GM19467 (cell line): Measurements from ENCODE around the gene UBE2I.

ENCODE experiments used
- ATAC-seq: cut with Tn5 transposase; IDR thresholded peaks from one replicate; pipeline ENCODE4 v1.9.1; 2021; ENCODE audit warnings: mild to moderate bottlenecking, moderate library complexity; ENCODE audit not compliant: unreplicated experiment

Gene UBE2I

GRCh38 chr16:1312467-1312816 is 3.0 kb downstream of the UBE2I start:
- ATAC-seq: no peak

DNA sequence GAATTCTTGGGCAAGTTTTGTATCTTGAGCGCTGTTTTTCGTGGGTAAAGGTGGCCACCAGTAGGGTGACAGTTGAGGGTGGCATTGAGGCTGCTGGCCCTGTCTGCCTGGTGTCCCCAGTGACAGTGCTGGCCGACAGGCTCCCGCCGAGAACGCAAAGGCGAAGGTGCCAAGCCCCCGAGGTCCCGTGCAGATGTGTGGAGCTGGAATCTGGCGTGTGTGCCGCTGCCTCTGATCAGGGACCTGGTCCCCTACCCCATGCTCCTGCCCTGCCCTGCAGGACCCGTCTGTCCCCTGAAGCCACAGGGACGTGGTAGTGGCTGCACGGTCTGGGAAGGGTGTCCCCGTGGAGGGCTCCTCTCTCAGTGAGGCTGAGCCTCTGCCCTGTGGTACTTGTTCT is 3.5 kb downstream of the UBE2I start:
- ATAC-seq: no peak

GRCh38 chr16:1313721-1314369 is 4.4 kb downstream of the UBE2I start:
- ATAC-seq: no peak

DNA sequence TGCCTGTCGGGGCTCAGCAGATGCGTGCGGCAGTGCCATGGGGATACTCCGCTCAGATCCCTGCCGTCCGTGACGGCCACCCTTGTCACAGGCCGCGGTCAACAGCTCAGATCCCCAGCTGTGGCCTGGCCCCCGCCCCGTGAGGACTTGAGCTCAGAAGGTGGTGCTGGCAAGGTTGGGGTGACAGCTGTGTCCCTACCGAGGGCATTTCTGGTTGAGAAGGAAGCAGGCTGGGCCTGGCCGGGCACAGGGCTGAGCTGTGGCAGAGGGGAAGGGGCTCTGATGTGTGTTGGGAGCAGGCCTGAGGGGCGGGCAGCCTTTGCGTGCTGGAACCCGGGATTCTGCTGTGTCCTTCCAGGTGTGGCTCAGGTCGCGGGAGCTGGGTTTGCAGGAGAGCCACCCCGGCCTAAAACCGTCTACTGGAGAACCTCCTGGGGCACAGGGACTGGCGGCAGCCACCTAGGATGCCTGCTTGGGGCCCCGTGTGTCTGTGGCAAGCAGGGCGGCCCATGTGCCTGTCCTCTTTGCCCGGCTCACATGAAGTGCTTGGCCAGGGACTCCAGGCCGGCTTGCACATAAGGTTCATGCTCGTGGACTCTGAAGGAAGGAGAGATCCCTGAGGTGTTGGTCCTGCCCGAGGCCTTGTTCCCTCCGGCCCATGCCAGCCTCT is 5.1 kb downstream of the UBE2I start:
- no peak for ATAC-seq

DNA sequence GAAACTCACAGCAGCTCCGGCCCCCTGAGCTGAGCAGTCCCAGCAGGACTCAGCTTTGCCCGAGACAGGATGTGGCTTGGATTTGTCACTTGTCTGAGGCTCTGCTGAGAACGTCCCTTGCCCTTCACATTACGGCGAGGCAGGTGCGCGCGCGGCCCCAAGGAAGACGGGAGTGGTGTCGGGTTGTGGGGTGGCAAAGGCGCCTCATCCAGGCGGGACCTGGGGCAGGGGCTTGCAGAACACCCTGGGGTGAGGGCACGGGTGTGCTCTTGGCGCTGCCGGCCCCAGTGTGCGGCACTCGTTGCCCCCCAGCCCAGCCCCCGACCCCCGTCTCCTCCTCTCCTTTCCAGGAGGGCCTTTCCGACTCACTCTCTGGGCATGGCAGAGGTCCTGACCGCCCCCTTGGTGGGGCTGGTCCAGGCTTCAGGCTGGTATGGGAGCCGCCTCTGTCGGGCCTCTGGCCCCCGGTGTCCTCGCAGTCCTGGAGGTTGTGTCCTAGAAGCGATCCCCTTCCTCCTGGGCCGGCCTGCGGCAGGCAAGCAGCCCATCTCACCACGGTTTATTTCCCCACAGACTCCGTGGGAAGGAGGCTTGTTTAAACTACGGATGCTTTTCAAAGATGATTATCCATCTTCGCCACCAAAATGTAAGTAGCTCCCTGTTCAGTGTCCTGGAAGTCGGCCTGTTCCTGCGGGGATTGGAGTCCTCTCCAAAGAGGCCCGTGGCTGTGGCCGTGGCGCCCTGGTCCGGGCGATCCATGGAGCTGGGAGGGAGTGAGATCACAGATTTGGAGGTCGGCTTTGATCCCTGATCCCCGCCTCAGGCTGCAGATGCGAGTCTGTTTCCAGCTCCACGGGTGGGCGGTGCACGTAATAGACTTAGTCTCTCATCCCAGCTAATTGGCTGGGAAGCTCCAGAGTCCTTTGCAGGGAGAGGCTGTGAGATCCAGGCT is 5.9 kb downstream of the UBE2I start:
- no peak for ATAC-seq

DNA sequence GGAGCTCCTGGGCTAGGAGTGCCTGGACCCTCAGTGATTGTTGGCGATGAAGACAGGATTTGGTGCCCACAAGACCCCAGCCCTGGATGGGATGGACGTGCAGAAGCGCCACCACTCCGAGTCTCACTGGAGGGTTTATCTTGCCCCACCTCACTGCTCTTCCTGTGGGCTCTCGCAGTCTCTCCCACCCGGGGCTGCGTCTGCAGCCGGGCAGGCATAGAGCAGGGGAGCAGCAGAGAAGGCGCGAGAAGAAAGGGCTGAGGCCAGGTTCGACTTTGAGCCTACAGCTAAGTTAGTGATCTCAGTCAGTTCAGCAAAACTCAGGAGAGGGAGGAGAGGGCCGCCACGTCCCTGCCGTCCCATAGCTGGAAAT is 6.6 kb downstream of the UBE2I start:
- no peak for ATAC-seq

- ATAC-seq: no peak
These were observed 8.2 kb downstream of the UBE2I start for GRCh38 chr16:1317479-1318267.

DNA sequence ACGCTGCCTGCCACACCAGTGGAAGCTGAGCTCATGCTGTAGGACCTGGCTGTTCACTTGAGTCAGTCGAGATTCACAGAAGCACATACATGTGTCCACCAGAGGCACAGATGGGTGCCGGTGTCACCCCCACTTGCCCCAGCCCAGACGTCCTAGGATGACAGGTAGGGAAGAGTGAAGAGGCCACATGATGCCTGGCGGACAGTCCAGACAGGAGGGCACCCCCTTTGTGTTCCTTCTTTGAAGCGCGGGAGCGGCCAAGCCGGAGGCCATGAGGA is 8.8 kb downstream of the UBE2I start:
- no peak for ATAC-seq

- ATAC-seq: no peak
These were observed 9.6 kb downstream of the UBE2I start for GRCh38 chr16:1319041-1319440.

GRCh38 chr16:1320097-1320496 is 10.7 kb downstream of the UBE2I start:
- no peak for ATAC-seq

DNA sequence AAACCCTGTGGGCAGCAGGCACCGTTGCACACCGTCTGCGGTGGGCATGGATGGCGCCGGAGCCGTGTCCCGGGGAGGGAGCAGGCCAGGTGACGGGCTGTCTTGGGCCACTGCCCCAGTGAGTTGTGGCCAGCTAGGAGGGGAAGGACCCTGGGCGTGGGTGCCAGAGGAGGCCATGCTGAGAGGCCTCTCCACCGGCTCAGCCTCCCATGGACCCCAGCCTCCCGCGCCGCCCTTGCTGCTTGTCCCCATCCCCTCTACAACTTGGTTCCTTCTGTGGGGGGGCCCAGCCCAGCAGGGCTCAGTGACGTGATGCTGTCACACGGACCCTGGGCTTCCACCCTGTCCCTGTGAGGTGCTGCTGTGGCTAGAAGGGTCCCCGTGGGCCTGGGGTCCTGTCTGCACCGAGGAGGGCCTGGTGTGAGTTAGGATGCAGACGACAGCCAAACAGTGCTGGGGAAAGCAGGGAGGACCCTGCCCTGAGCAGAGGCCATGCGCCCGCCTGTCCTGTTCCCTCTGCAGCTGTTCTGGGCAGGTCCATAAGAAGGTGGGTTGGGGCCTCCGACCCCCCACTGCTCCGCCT is 11.3 kb downstream of the UBE2I start:
- ATAC-seq: no peak

DNA sequence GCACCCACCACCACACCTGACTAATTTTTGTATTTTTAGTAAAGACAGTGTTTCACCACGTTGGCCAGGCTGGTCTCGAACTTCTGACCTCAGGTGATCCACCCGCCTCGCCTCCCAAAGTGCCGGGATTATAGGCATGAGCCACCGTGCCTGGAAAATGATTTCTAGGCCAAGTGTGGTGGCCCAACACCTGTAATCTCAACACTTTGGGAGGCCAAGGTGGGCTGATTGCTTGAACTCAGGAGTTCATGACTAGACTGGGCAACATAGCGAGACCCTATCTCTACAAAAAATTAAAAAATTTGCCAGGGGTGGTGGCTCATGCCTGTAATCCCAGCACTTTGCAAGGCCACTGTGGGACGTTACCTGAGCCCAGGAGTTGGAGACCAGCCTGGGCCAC is 13.0 kb downstream of the UBE2I start:
- ATAC-seq: no peak

DNA sequence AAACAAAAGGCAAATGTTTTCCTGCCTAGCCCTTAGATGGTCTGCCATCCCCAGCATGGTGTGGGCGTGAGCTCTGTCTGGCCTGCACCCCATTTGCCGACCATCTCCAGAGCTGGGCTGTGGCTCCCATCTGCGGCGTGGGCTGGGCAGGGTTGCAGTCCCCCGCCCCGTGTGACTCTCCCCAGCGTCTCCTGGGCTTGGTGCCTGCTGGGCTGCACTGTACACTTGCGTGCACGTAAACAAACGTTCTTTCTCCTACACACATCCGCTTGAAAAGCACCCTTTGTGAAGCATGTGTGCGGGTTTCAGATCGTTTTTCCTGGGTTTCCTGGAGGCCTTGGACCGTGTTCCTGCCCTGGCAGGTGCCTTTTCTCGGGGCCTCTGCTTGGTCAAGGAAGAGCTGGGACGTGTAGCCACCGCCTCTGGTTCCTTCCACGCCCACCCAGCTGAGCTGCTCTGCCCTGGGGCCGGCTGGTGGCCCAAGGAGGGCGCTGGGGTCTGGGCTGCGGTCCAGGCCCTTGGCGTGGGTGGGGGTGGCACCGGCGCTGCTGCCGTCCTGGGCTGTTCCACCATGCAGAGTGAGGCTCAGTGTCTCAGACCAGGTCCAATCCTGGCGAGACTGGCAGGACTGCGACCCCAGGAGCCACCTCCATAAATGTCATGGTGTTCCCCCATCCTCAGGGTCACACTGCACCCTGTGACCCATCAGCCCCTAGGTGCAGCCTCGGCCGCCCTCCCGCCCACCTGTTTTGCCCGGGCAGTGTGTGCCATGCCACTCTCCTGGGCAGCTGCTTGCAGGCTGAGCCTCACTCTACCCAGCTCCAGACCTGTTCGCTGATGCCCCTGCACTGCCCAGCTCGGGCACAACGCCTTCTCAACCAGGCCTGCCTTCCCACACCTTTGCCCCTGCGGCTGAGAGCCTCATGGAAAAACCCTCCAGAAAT is 14.1 kb downstream of the UBE2I start:
- ATAC-seq: no peak

- no peak for ATAC-seq
These were observed 14.9 kb downstream of the UBE2I start for GRCh38 chr16:1324286-1324826.

DNA sequence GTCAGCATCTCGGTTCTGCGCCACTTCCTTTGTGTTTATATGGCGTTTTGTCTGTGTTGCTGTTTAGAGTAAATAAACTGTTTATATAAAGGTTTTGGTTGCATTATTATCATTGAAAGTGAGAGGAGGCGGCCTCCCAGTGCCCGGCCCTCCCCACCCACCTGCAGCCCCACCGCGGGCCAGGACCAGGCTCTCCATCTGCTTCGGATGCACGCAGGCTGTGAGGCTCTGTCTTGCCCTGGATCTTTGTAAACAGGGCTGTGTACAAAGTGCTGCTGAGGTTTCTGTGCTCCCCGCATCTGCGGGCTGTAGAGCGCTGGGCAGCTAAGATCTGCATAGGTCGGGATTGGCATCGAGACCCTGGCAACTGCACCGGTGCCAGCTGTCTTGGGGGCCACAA is 15.8 kb downstream of the UBE2I start:
- ATAC-seq: no peak

DNA sequence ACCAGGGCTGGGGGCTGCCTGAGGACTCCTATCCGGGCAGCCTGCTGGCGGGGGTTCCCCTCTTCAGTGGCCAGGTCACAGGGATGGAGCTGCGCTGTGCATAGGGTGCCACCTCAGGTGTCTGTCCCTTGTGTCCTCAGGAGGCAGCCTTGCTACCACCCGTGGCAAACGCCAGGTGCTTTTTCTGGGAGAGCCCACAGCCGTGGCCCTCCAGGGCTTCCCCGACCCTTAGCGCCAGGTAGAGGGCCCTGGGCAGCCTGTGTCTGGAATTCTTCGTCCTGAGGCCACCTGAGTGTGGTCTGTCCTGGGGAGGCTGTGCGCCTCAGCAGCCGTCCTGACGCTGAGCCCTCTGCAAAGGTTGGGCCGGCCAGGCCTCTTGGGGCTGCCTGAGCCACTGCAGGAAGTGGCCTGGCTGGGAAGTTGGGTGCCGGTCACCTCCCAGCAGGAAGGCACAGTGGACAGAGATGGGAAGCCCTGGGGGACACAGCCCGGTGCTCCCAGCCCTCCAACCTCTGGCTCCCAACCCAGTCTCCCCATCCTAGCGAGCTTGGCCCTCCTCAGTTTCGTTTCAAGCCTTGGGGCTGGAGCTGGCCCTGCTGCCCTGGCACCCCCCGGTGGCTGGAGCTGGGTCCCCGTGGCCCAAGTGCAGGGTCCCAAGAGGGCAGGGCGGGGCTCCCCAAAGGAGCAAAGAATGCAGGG is 16.4 kb downstream of the UBE2I start:
- no peak for ATAC-seq

GRCh38 chr16:1326391-1326790 is 17.0 kb downstream of the UBE2I start:
- ATAC-seq: no peak

- ATAC-seq: no peak
These were observed 17.6 kb downstream of the UBE2I start for GRCh38 chr16:1326946-1327618.

DNA sequence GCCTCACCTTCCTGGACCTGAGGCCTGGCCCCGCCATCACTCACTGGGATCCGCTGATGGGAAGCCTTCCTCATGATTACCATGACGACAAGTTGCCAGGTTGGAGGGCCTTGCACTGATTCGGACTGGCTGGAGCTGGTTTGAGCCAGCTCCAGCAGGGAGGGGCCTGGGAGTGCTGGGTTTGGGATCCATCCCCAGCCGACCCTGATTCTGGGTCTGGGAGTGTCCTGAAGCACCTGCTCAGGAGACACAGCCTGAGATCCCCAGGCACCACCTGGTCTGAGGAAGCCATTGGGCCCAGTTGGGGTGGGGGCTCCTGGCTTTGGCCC is 18.1 kb downstream of the UBE2I start:
- ATAC-seq: no peak
